K562 (cell line): ENCODE results near the gene NOS1. TPM values are rescaled to one million over a fixed set of nuclear protein-coding genes. Genes with fewer than 3 reads are reported as not detected.

Experiments used
- NR2C2 ChIP-seq, 2 experiments: fragments of 200-800 bp in 1 of 2; sonication (Bioruptor generic) in 1 of 2; sonication (generic) in 1 of 2; formaldehyde crosslinking in 1 of 2; IDR thresholded peaks; 2 replicates each; pipeline versions ENCODE4 v1.6.1 to v1.8.0; 2016 to 2022; ENCODE audit warnings: mild to moderate bottlenecking in 1 of 2, missing compliant biosample characterization in 1 of 2, missing genetic modification characterization in 1 of 2, missing genetic modification reagents in 1 of 2
- PHF8 ChIP-seq: fragments of 200-600 bp; sonication (generic); IDR thresholded peaks from 2 replicates; pipeline ENCODE4 v1.6.1; 2012; ENCODE audit warnings: mixed run types, mild to moderate bottlenecking, inconsistent platforms, low read length, moderate library complexity, borderline replicate concordance
- RBFOX2 ChIP-seq: fragments of 200-400 bp; formaldehyde crosslinking; IDR thresholded peaks from 2 replicates; pipeline ENCODE4 v1.6.1; 2017; ENCODE audit warnings: low read depth, mild to moderate bottlenecking, low read length, moderate library complexity
- RBM15 ChIP-seq: fragments of 200-400 bp; formaldehyde crosslinking; IDR thresholded peaks from 2 replicates; pipeline ENCODE4 v1.6.1; 2018; ENCODE audit warnings: mild to moderate bottlenecking, low read length, moderate library complexity; ENCODE audit not compliant: insufficient read depth
- TSC22D4 ChIP-seq: fragments of 450-650 bp; IDR thresholded peaks from 2 replicates; pipeline ENCODE4 v1.6.1; 2016; ENCODE audit warnings: missing genetic modification characterization, missing biosample characterization, control low read depth
- ZNF696 ChIP-seq: fragments of 250-450 bp; sonication (Bioruptor Pico); conservative IDR thresholded peaks from 2 replicates; pipeline ENCODE4 v1.4.0; 2020; ENCODE audit warnings: mild to moderate bottlenecking, moderate library complexity
- polyA plus RNA-seq, 8 experiments: library from polyadenylated mRNA; depleted of rRNA in 4 of 8; stranded (reverse) in 5 of 8; unstranded in 3 of 8; fragments of >200 nt; fragmentation: Nextera tagmentation in 2 of 8; fragmentation: Illumina TruSeq in 1 of 8; extraction: Ambion mirVana in 2 of 8; extraction: Trizol in 1 of 8; gene quantifications; 2 replicates each; pipeline versions ENCODE4 v1.2.1 to v1.2.3, GENCODE V29; 2011 to 2014; ENCODE audit warnings: inconsistent platforms in 1 of 8, missing spikeins in 1 of 8
- total RNA-seq, 7 experiments: library from RNA; depleted of rRNA in 6 of 7; stranded (reverse); fragments of >200 nt in 6 of 7; fragmentation: Illumina TruSeq in 2 of 7; extraction: Trizol in 2 of 7; gene quantifications; 2 replicates each; pipeline versions ENCODE4 v1.2.1 to v1.2.3, GENCODE V29; 2011 to 2021; ENCODE audit warnings: low replicate concordance in 1 of 7
- TF ChIP-seq, protein P1 (sequence below), 2 experiments: fragments of 450-650 bp; IDR thresholded peaks; 2 replicates each; pipeline ENCODE4 v1.6.1; 2016; ENCODE audit warnings: mild to moderate bottlenecking in 2 of 2, borderline replicate concordance in 1 of 2, low read depth in 1 of 2, moderate library complexity in 1 of 2

The NOS1 gene
- total and polyA plus RNA-seq, 9 of the 15 experiments (the other 6 are each of a cell fraction or from before 2014, with no cell fraction given) = not detected

DNA sequence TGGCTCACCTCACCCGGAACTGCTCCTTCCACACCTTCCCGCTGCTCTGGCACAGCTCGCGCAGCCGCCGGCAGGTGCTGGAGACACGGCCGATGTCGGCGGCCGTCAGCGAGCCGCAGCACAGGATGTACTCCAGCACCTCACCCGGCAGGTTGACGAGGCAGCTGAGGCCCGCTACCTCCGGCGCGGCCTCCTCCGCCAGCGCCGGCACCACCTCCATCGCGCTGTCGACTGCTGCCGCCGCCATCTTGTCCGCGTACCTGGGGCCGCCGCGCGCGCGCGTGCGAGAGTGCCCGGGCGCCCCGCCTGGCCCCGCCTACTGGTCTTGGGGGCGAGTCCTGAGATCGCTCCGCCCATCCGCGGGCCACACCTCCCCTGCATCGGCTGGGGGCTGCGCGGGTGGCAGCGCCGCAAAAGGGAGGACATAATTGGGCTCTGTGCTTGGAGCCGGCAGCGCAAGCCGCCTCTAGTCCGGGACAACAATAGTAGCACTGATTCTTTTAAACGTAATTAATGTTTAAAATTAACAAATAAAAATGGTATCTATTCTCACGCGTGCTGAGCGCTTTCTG lies 171.1 kb downstream of the NOS1 start, which contains the start of gene FBXO21 (continued):
- TF ChIP-seq RBFOX2 = peak; percentile 99
- TF ChIP-seq, protein P1, sequence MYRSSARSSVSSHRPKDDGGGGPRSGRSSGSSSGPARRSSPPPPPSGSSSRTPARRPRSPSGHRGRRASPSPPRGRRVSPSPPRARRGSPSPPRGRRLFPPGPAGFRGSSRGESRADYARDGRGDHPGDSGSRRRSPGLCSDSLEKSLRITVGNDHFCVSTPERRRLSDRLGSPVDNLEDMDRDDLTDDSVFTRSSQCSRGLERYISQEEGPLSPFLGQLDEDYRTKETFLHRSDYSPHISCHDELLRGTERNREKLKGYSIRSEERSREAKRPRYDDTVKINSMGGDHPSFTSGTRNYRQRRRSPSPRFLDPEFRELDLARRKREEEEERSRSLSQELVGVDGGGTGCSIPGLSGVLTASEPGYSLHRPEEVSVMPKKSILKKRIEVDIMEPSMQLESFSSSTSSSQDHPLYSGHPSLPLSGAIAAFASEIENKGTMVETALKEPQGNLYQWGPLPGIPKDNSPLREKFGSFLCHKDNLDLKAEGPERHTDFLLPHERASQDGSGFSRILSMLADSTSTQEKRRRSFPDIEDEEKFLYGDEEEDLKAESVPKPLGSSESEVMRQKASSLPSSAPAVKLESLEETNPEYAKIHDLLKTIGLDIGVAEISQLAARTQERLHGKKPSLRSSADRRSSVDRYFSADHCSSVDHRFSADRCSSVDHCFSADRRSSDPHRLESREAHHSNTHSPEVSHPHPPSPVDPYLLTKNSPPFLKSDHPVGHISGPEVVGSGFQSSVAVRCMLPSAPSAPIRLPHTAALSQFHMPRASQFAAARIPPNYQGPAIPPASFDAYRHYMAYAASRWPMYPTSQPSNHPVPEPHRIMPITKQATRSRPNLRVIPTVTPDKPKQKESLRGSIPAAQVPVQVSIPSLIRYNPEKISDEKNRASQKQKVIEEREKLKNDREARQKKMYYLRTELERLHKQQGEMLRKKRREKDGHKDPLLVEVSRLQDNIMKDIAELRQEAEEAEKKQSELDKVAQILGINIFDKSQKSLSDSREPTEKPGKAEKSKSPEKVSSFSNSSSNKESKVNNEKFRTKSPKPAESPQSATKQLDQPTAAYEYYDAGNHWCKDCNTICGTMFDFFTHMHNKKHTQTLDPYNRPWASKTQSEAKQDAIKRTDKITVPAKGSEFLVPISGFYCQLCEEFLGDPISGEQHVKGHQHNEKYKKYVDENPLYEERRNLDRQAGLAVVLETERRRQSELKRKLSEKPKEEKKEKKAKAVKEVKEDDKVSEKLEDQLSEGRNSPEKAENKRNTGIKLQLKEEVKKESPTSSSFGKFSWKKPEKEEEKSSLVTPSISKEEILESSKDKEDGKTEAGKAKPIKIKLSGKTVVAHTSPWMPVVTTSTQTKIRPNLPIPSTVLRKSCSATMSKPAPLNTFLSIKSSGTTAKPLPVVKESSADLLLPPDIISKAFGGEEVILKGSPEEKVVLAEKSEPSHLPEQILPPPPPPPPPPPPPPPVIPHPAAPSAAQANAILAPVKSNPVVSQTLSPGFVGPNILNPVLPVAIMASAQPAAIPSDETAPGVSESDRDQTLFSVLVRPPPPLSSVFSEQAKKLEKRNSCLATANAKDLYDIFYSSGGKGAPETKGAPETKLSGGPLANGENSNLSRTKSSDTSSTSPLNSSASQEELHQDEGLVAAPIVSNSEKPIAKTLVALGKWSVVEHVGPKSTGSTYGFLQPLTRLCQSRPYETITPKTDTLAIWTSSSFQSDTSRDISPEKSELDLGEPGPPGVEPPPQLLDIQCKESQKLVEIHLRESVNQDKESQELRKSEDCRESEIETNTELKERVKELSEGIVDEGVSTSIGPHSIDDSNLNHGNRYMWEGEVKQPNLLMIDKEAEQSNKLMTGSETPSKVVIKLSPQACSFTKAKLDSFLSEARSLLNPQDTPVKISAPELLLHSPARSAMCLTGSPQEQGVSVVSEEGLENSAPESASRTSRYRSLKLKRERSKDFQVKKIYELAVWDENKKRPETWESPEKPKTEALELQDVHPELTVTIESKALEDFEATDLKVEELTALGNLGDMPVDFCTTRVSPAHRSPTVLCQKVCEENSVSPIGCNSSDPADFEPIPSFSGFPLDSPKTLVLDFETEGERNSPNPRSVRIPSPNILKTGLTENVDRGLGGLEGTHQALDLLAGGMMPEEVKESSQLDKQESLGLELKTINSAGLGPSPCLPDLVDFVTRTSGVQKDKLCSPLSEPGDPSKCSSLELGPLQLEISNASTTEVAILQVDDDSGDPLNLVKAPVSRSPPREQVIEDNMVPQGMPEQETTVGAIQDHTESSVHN (IDR thresholded peaks at IDR 0.05; ENCODE audit: borderline replicate concordance in 1 of 2, low read depth in 1 of 2) = no peak
- TF ChIP-seq PHF8 = peak; percentile 93; the same call in 1 of the 2 replicates
- TF ChIP-seq RBM15 = no peak
- TF ChIP-seq NR2C2 (CRISPR knock-in tag; IDR thresholded peaks at IDR 0.05) = no peak
- peak; percentile 80; the same call in 1 of the 2 replicates for TF ChIP-seq NR2C2 (tag; IDR thresholded peaks at IDR 0.05)
- TF ChIP-seq ZNF696 = no peak
- no peak for TF ChIP-seq TSC22D4 (tag)
